Esophagus muscularis mucosa (tissue), 4 donors: ENCODE data around the gene FLNA. TPM values are rescaled to one million over a fixed set of nuclear protein-coding genes. Genes with fewer than 3 reads are reported as not detected.

Experiments
- DNase-seq: peaks from one replicate; pipeline ENCODE4 v3.0.0-alpha.2; 2017; ENCODE audit errors: extremely low spot score
- H3K27ac ChIP-seq, 4 donors: fragments of 200-600 bp; sonication (generic); replicated peaks in 1 of 4; 1 replicate in 3 of 4; 2 replicates in 1 of 4; pipeline ENCODE4 v1.5.1; 2016 to 2019; ENCODE audit warnings: mild to moderate bottlenecking in 1 of 4
- H3K27me3 ChIP-seq, 4 donors: fragments of 200-600 bp; sonication (generic); one replicate each; pipeline versions ENCODE4 v1.5.1 to v1.6.0; 2016 to 2019
- H3K36me3 ChIP-seq, 4 donors: fragments of 200-600 bp; sonication (generic); one replicate each; pipeline ENCODE4 v1.5.1; 2016 to 2019
- H3K4me1 ChIP-seq, 4 donors: fragments of 200-600 bp; sonication (generic); one replicate each; pipeline ENCODE4 v1.5.1; 2016 to 2019
- H3K4me3 ChIP-seq, 4 donors: fragments of 200-600 bp; sonication (generic); 1 replicate in 2 of 4; 2 replicates in 2 of 4; pipeline ENCODE4 v1.5.1; 2016 to 2019; ENCODE audit warnings: mild to moderate bottlenecking in 4 of 4, moderate library complexity in 1 of 4
- H3K9me3 ChIP-seq, 4 donors: fragments of 200-600 bp; sonication (generic); 1 replicate in 3 of 4; 2 replicates in 1 of 4; pipeline ENCODE4 v1.5.1; 2016 to 2019
- CTCF ChIP-seq, 3 experiments: fragments of 200-600 bp in 2 of 3; fragments of 450-650 bp in 1 of 3; sonication (generic) in 2 of 3; IDR thresholded peaks; one replicate each; pipeline ENCODE4 v1.5.1; 2017 to 2019; ENCODE audit warnings: antibody characterized with exemption in 3 of 3, mild to moderate bottlenecking in 2 of 3, moderate library complexity in 1 of 3
- EP300 ChIP-seq: sonication (generic); formaldehyde crosslinking; IDR thresholded peaks from one replicate; pipeline ENCODE4 v1.6.1; 2017; ENCODE audit warnings: antibody characterized with exemption
- POLR2A ChIP-seq: fragments of 450-650 bp; IDR thresholded peaks from one replicate; pipeline ENCODE4 v1.6.1; 2017; ENCODE audit warnings: antibody characterized with exemption, moderate library complexity, mild to moderate bottlenecking, low read depth
- POLR2AphosphoS5 ChIP-seq, 2 donors: sonication (generic); formaldehyde crosslinking; IDR thresholded peaks; one replicate each; pipeline ENCODE4 v1.6.1; 2017; ENCODE audit warnings: antibody characterized with exemption in 2 of 2
- WGBS: methylation state at CpG from one replicate; pipeline ENCODE4 v1.1.5; 2018; 5-methylcytosine and 5-hydroxymethylcytosine counted together
- intact Hi-C: fragments of 100-400 bp; cut with DNase I; formaldehyde crosslinking; loops from one replicate; pipeline ENCODE4 v1.15.1; 2023
- total RNA-seq, 4 donors: library from RNA; depleted of rRNA; stranded (reverse); fragments of >200 nt; gene quantifications; one replicate each; pipeline versions ENCODE4 v1.1.0 to v1.2.1, GENCODE V29; 2016

FLNA gene
- total RNA-seq, 4 donors from 2014 or later = 8,941 to 16,544 (median 12,362) TPM

GRCh38 chrX:154334496-154334895, 39.9 kb downstream of the FLNA start:
- intact Hi-C loops = no loop called here
- TF ChIP-seq CTCF (IDR thresholded peaks at IDR 0.05) (no peak), POLR2AphosphoS5 (IDR thresholded peaks at IDR 0.05) (no peak), EP300 (no peak), POLR2A (no peak)
- H3K4me3 ChIP-seq = no peak overlapping the region
- DNase-seq = no peak
- H3K27ac ChIP-seq = no peak overlapping the region
- H3K27me3 ChIP-seq = no peaks in the 10 kb centered on the region
- no peaks in the 10 kb centered on the region for H3K4me1 ChIP-seq
- WGBS = 72% methylated on average over 10 of the region's 10 CpGs
- H3K36me3 ChIP-seq = no peaks in the 10 kb centered on the region
- H3K9me3 ChIP-seq = no peaks in the 10 kb centered on the region

GRCh38 chrX:154333837-154334271, 40.6 kb downstream of the FLNA start:
- no peak for DNase-seq
- no peaks in the 10 kb centered on the region for H3K36me3 ChIP-seq
- H3K27me3 ChIP-seq = no peaks in the 10 kb centered on the region
- intact Hi-C loops = no loop called here
- 63% methylated on average over 6 of the region's 6 CpGs for WGBS
- no peaks in the 10 kb centered on the region for H3K4me1 ChIP-seq
- H3K27ac ChIP-seq = no peak overlapping the region
- no peak for TF ChIP-seq POLR2A
- no peak for TF ChIP-seq EP300
- TF ChIP-seq POLR2AphosphoS5 (IDR thresholded peaks at IDR 0.05) = no peak
- no peak for TF ChIP-seq CTCF (IDR thresholded peaks at IDR 0.05)
- no peak overlapping the region for H3K4me3 ChIP-seq
- H3K9me3 ChIP-seq = no peaks in the 10 kb centered on the region

DNA sequence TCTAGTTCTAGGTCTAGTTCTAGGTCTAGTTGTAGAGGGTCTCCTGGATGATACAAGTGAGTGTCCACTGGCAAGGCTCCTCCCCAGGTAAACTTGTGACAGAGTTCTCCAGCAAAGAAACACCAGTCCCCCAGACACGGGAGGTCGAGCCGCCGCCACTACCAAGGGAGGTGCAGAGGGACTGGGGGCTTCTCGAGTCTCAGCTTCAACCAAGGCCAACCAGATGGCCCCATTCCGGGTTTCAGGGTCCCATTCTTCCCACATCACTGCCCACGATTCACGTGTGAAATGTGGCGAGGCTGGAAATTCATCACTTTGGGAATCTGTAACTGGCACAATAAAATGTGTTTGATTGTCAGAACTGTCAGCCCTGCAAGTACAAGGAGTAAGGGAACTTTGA, 41.3 kb downstream of the FLNA start:
- intact Hi-C loops = no loop called here
- no peaks in the 10 kb centered on the region for H3K4me1 ChIP-seq
- no peaks in the 10 kb centered on the region for H3K9me3 ChIP-seq
- H3K4me3 ChIP-seq = no peak overlapping the region
- H3K36me3 ChIP-seq = no peaks in the 10 kb centered on the region
- no peak for TF ChIP-seq POLR2AphosphoS5 (IDR thresholded peaks at IDR 0.05)
- no peak for TF ChIP-seq POLR2A
- TF ChIP-seq EP300 = no peak
- no peak for TF ChIP-seq CTCF (IDR thresholded peaks at IDR 0.05)
- 88% methylated on average over 5 of the region's 9 CpGs for WGBS
- no peak overlapping the region for H3K27ac ChIP-seq
- no peaks in the 10 kb centered on the region for H3K27me3 ChIP-seq
- no peak for DNase-seq

GRCh38 chrX:154332561-154332960, 41.9 kb downstream of the FLNA start:
- H3K27me3 ChIP-seq = no peaks in the 10 kb centered on the region
- DNase-seq = no peak
- whole genome bisulfite sequencing = 89% methylated on average over 28 of the region's 29 CpGs
- intact Hi-C loops = no loop called here
- no peaks in the 10 kb centered on the region for H3K9me3 ChIP-seq
- no peaks in the 10 kb centered on the region for H3K36me3 ChIP-seq
- no peak overlapping the region for H3K4me3 ChIP-seq
- H3K4me1 ChIP-seq = peaks cover 0 to 2% (median 0%) of the 10 kb centered on the region in 4 donors
- no peak overlapping the region for H3K27ac ChIP-seq
- TF ChIP-seq EP300 (no peak), POLR2A (no peak), POLR2AphosphoS5 (IDR thresholded peaks at IDR 0.05) (no peak), CTCF (IDR thresholded peaks at IDR 0.05) (no peak)

DNA sequence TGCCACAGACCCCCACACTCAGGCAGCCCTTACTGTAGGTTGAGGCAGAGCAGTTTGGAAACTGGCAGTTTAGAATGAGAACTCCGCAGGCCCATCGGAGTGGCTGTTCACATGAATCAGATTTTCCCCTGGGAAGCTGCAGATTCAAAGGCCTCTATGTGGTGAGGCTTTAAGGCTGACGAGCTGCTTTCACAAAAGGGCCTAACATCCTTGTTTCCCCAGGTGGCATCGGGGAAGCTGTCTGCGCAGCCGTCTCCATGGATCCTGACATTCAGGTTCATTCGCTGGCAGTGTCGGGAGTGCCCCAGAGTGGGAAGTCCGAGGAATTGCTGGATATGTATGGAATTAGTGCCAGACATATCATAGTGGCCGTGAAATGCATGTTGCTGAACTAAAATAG, 45.1 kb downstream of the FLNA start:
- no peak for DNase-seq
- no peaks in the 10 kb centered on the region for H3K9me3 ChIP-seq
- no peaks in the 10 kb centered on the region for H3K27me3 ChIP-seq
- TF ChIP-seq CTCF (IDR thresholded peaks at IDR 0.05) (no peak), EP300 (no peak), POLR2A (no peak), POLR2AphosphoS5 (IDR thresholded peaks at IDR 0.05) (no peak)
- no peaks in the 10 kb centered on the region for H3K36me3 ChIP-seq
- intact Hi-C loops = no loop called here
- 72% methylated on average over 9 of the region's 10 CpGs for WGBS
- H3K4me1 ChIP-seq = peaks cover 0 to 11% (median 3%) of the 10 kb centered on the region in 4 donors
- H3K27ac ChIP-seq = no peak overlapping the region
- H3K4me3 ChIP-seq = no peak overlapping the region
